NK-92 (cell line): Measurements from ENCODE around the gene MCIDAS.

ENCODE experiments used
- DNase-seq: peaks from one replicate; lab custom pipeline; 2025; ENCODE audit not compliant: unreplicated experiment; lab: John Stamatoyannopoulos, UW

MCIDAS gene

GRCh38 chr5:55171471-55171870 lies 55.6 kb downstream of the MCIDAS start:
- no peak for DNase-seq
